ENCODE data around the gene FOXP1.

GRCh38 chr3:71491154-71491752, 92.3 kb downstream of the FOXP1 start:
- TF ChIP-seq ZNF101 (CRISPR knock-in tag; IDR thresholded peaks at IDR 0.05; ENCODE audit: borderline replicate concordance, low read depth): no peak
- no peak for TF ChIP-seq POLR2A (IDR thresholded peaks at IDR 0.05; ENCODE audit: insufficient read depth in 1 of 2, low read depth in 2 of 2, low read length in 2 of 2)
- no peak for TF ChIP-seq CEBPB (IDR thresholded peaks at IDR 0.05; ENCODE audit: borderline replicate concordance, low read depth, low read length)
- TF ChIP-seq ZNF12 (CRISPR knock-in tag; IDR thresholded peaks at IDR 0.05): no peak
- no peak for TF ChIP-seq ZNF292 (CRISPR knock-in tag; IDR thresholded peaks at IDR 0.05; ENCODE audit: borderline replicate concordance, low read depth)
- no peak for TF ChIP-seq HCFC1 (IDR thresholded peaks at IDR 0.05; ENCODE audit: low read depth, low read length)
- no peak for TF ChIP-seq FOXM1 (CRISPR knock-in tag; IDR thresholded peaks at IDR 0.05)
- TF ChIP-seq CTCF (CRISPR knock-in tag; IDR thresholded peaks at IDR 0.05): no peak
